ENCODE data around the gene TM2D3.

The TM2D3 gene

GRCh38 chr15:101597360-101597928, 54.7 kb downstream of the TM2D3 start:
- DNase-seq (ENCODE audit: low read depth in 1 of 2, low spot score in 1 of 2): no peak
- TF ChIP-seq POLR2AphosphoS5 (IDR thresholded peaks at IDR 0.05; ENCODE audit: low read depth) (no peak), REST (IDR thresholded peaks at IDR 0.05; ENCODE audit: insufficient replicate concordance, low read depth) (no peak), SPI1 (IDR thresholded peaks at IDR 0.05; ENCODE audit: borderline replicate concordance, low read depth) (no peak), GABPA (IDR thresholded peaks at IDR 0.05; ENCODE audit: low read depth) (no peak)
- TF ChIP-seq, protein P1, sequence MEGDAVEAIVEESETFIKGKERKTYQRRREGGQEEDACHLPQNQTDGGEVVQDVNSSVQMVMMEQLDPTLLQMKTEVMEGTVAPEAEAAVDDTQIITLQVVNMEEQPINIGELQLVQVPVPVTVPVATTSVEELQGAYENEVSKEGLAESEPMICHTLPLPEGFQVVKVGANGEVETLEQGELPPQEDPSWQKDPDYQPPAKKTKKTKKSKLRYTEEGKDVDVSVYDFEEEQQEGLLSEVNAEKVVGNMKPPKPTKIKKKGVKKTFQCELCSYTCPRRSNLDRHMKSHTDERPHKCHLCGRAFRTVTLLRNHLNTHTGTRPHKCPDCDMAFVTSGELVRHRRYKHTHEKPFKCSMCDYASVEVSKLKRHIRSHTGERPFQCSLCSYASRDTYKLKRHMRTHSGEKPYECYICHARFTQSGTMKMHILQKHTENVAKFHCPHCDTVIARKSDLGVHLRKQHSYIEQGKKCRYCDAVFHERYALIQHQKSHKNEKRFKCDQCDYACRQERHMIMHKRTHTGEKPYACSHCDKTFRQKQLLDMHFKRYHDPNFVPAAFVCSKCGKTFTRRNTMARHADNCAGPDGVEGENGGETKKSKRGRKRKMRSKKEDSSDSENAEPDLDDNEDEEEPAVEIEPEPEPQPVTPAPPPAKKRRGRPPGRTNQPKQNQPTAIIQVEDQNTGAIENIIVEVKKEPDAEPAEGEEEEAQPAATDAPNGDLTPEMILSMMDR (IDR thresholded peaks at IDR 0.05; ENCODE audit: insufficient read depth, low read length): no peak
- Histone ChIP-seq H3K27ac (replicated peaks) (no peak overlapping the region), H3K27me3 (ENCODE audit: insufficient read depth, poor library complexity, severe bottlenecking) (no peaks in the 10 kb centered on the region), H3K4me3 (replicated peaks; ENCODE audit: insufficient read depth, low read length) (no peak overlapping the region)

DNA sequence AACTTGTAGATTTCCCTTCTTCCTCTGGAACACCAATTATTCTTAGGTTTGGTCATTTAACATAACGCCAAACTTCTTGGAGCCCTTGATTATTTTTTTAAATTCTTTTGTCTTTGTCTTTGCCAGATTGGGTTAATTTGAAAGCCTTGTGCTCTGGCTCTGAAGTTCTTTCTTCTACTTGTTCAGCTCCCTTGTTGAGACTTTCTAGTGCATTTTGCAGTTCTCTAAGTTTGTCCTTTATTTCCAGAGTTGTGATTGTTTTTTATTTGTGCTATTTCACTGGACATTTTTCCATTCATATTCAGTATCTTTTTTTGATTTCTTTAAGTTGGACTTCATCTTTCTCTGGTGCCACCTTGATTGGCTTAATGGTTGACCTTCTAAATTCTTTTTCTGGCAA, 55.5 kb downstream of the TM2D3 start:
- H3K27me3 ChIP-seq (ENCODE audit: insufficient read depth, poor library complexity, severe bottlenecking): no peaks in the 10 kb centered on the region
- TF ChIP-seq REST (IDR thresholded peaks at IDR 0.05; ENCODE audit: insufficient replicate concordance, low read depth) (no peak), GABPA (IDR thresholded peaks at IDR 0.05; ENCODE audit: low read depth) (no peak), POLR2AphosphoS5 (IDR thresholded peaks at IDR 0.05; ENCODE audit: low read depth) (no peak), SPI1 (IDR thresholded peaks at IDR 0.05; ENCODE audit: borderline replicate concordance, low read depth) (no peak)
- TF ChIP-seq, protein P1 (IDR thresholded peaks at IDR 0.05; ENCODE audit: insufficient read depth, low read length): no peak
- H3K4me3 ChIP-seq (replicated peaks; ENCODE audit: insufficient read depth, low read length): no peak overlapping the region
- no peak overlapping the region for H3K27ac ChIP-seq (replicated peaks)
- no peak for DNase-seq (ENCODE audit: low read depth in 1 of 2, low spot score in 1 of 2)

All from HL-60 (cell line).